WERI-Rb-1 (cell line): ENCODE measurements around the gene USF1.

Experiments
- DNase-seq: peaks from one replicate; pipeline ENCODE4 v3.0.0-alpha.2; 2020
- H3K27ac ChIP-seq: fragments of 250-450 bp; sonication (Bioruptor Pico); 2 replicates; pipeline ENCODE4 v1.5.1; 2020; ENCODE audit warnings: mild to moderate bottlenecking, moderate library complexity
- H3K27me3 ChIP-seq: fragments of 250-450 bp; sonication (Bioruptor Pico); 2 replicates; pipeline ENCODE4 v1.5.1; 2021; ENCODE audit warnings: mild to moderate bottlenecking, low read depth, moderate library complexity; ENCODE audit not compliant: insufficient read depth, severe bottlenecking
- H3K36me3 ChIP-seq: fragments of 250-450 bp; sonication (Bioruptor Pico); 2 replicates; pipeline ENCODE4 v1.5.1; 2020; ENCODE audit warnings: mild to moderate bottlenecking, moderate library complexity
- H3K4me3 ChIP-seq: 2 replicates; pipeline ENCODE4 v1.5.1; 2011; ENCODE audit warnings: low read depth, mild to moderate bottlenecking, control low read depth, low read length
- H3K9me3 ChIP-seq: fragments of 250-450 bp; sonication (Bioruptor Pico); 2 replicates; pipeline ENCODE4 v1.5.1; 2021; ENCODE audit warnings: mild to moderate bottlenecking, moderate library complexity; ENCODE audit not compliant: severe bottlenecking
- CTCF ChIP-seq: IDR thresholded peaks from 2 replicates; pipeline ENCODE4 v1.5.1; 2011; ENCODE audit warnings: low read depth, mild to moderate bottlenecking, control low read depth, inconsistent platforms, low read length

USF1 gene

DNA sequence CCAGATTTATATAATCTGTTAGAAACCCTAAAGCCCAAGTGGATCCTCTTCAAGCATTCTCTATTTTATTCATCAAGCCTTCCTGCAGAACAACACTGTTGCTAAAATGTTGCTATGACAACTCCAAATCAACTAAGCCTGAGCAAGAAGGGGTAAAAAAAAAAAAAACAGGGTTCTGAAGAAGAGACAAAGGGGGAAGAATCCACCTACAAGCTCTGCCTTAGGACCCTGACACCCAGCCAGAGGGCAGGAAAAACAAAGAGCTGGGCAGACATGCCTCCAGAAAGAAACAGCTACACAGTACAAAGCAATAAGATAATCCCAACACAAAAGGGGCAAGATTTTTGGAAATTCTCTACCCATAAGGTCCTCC, 1.3 kb downstream of the USF1 start:
- no peak for TF ChIP-seq CTCF
- no peaks in the 10 kb centered on the region for H3K27me3 ChIP-seq
- peak overlapping the region; percentile 93 for H3K27ac ChIP-seq
- peaks cover 31% of the 10 kb centered on the region for H3K9me3 ChIP-seq
- H3K4me3 ChIP-seq: peak overlapping the region; percentile 78
- H3K36me3 ChIP-seq: peaks cover 42% of the 10 kb centered on the region
- DNase-seq: no peak

DNA sequence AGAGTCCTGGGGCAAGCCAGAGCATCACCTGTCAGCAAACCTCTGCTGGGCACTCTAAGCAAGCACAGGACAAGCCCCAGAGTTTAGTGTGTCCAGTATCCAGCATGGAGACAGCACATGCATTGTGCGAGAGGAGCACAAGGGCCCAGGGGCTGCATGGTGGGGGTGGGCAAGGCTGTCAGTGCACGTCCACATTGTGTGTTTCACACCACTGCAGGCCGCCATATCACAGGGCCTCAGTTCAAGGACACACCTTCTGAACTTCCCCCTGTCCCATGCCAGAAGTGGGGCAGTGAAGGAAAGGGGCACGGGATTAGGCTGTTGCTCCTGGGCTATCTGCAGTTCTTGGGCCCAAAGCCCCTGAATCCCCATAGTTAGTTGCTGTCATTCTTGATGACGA, 6.2 kb downstream of the USF1 start:
- H3K4me3 ChIP-seq: no peak overlapping the region
- no peak for TF ChIP-seq CTCF
- no peaks in the 10 kb centered on the region for H3K9me3 ChIP-seq
- no peak overlapping the region for H3K27ac ChIP-seq
- DNase-seq: no peak
- peaks cover 50% of the 10 kb centered on the region for H3K36me3 ChIP-seq
- H3K27me3 ChIP-seq: no peaks in the 10 kb centered on the region

DNA sequence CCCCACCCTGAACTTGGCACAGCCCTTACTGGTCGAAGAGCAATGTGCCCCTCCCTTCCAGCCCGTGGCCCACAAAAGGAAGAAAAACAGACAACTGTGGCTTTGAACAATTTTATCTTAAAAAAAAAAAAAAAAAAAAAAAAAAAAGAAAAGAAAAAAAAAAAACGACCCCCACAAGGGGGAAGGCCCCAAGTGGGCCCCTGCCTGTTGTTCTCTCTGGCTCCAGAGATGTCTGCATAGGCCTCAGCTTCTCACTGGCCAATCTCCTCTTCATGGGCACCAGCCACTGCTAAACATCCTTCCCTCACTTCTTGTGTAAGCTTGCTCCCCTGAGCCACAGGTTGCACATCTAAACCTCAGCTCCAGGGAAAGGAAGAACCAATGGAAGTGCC, 6.6 kb downstream of the USF1 start:
- peaks cover 50% of the 10 kb centered on the region for H3K36me3 ChIP-seq
- peak overlapping the region; percentile 62 for H3K27ac ChIP-seq
- peak overlapping the region; percentile 84 for H3K4me3 ChIP-seq
- TF ChIP-seq CTCF: no peak
- no peak for DNase-seq
- no peaks in the 10 kb centered on the region for H3K9me3 ChIP-seq
- H3K27me3 ChIP-seq: no peaks in the 10 kb centered on the region

DNA sequence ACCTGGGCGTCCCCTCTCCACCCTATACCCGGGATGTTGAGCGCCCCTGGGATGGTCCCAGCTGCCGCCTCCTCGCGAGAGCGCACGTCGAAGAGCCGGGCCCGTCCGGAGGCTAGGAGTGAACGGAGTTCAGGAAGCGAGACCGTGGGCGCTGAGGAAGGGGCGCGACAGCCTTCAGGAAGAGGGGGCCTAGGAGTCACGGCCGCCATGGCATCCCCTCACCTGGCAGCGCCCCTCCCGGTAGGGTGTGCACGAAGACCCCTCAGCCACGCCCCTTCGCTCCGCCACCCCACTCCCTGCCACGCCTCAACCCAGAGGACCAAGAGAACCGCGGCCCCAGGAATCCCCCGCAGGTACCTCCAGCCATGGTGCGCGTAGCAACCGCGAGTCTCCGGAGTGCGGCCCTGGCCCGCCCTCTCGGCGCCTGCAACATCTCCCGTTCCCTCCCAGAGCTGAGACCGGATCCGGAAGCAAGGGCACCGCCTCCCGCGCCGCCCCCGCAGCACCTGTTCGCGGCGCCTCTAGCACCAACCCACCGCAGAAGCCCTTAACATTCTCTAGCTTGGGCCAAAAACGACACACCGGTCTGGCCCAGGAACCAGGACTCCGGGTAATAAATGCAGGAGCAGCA, 7.1 kb downstream of the USF1 start, which contains the start of gene TSTD1:
Gene TSTD1 (minus strand): TSS at position 442 of the 631 bp plus-strand sequence. CDS start 75 bp downstream, at position 367.
- no peaks in the 10 kb centered on the region for H3K9me3 ChIP-seq
- H3K4me3 ChIP-seq: peak within 1 kb of the TSS; percentile 84
- no peaks in the 10 kb centered on the region for H3K27me3 ChIP-seq
- H3K27ac ChIP-seq: peak within 1 kb of the TSS; percentile 62
- TF ChIP-seq CTCF: no peak; the same call in 1 of the 2 replicates
- peaks cover 50% of the 10 kb centered on the region for H3K36me3 ChIP-seq
- DNase-seq: peak; percentile 82

DNA sequence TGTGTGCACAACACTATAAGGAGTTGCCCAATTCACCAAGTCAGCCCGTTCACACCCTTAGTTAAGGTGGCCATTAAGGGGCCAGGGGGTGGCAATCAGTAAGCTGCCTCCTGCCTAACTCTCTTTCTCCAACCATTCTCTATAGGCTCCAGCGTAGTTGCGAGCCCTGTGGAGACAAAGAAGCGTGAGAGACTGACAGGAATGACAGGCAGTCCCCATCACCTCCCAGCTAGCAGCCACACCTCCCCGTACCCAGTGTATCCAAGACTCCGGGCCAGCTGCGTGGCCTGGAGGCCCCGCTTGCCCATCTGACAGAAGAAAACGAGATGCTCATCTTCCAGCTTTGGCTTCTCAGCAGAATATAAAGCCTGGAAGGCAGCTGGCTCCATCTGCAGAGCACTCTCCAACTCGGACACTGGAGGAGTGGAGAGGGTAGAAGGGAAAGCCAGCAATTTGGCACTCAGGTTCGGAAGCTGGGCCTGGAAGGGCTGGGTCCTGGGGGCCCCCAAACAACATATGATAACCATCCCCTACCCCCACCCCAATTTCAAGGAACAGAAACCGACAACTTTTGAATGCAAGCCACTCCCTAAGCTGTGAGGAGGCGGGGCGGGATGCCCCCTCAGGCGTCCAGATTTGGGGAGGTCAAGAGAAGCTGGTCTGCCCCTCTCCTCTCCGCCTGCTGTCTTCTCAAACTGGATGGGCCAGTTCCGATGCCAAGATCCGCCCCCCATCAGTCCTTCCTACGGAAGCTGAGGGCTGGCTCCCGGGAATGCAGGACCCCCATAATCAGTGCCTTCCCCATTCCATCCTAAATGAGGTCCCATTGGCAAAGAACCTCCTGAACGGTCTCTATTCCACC, 7.9 kb downstream of the USF1 start:
- Histone ChIP-seq H3K27ac (peak overlapping the region; percentile 62; the same call in 1 of the 2 replicates), H3K4me3 (peak overlapping the region; percentile 84)
- no peak for DNase-seq

More for the DNA sequence above, 7.9 kb downstream of the USF1 start:
- TF ChIP-seq CTCF: no peak
- H3K27me3 ChIP-seq: no peaks in the 10 kb centered on the region
- H3K36me3 ChIP-seq: peaks cover 45% of the 10 kb centered on the region
- H3K9me3 ChIP-seq: no peaks in the 10 kb centered on the region
